Measurements from ENCODE around the gene FGF14. TPM values are rescaled to one million over a fixed set of nuclear protein-coding genes. Genes with fewer than 3 reads are reported as not detected.

The FGF14 gene
- total and polyA plus RNA-seq, 9 donors = 0.06 to 4.8 (median 0.60) TPM; not detected in 2

GRCh38 chr13:102187313-102187712 lies 214.5 kb downstream of the FGF14 start:
- 50 to 77% (median 74%) methylated on average over 4 of the region's 4 CpGs for WGBS, 3 donors
- Histone ChIP-seq H3K4me3 (no peak overlapping the region), H3K4me1 (ENCODE audit: insufficient read depth) (no peaks in the 10 kb centered on the region), H3K9me3 (no peaks in the 10 kb centered on the region), H3K27me3 (no peaks in the 10 kb centered on the region), H3K36me3 (no peaks in the 10 kb centered on the region), H3K27ac (no peak overlapping the region)
- DNase-seq = no peak
- TF ChIP-seq CTCF (IDR thresholded peaks at IDR 0.05) (no peak), POLR2A (IDR thresholded peaks at IDR 0.05) (no peak), EP300 (IDR thresholded peaks at IDR 0.05) (no peak)
- intact Hi-C loops (cut with DNase I) = no loop called here

- intact Hi-C loops (cut with DNase I) = no loop called here
- TF ChIP-seq POLR2A (IDR thresholded peaks at IDR 0.05) (no peak), EP300 (IDR thresholded peaks at IDR 0.05) (no peak), CTCF (IDR thresholded peaks at IDR 0.05) (no peak)
Observed at GRCh38 chr13:102185375-102185984, 216.4 kb downstream of the FGF14 start.

GRCh38 chr13:102183509-102184182 lies 218.2 kb downstream of the FGF14 start:
- Histone ChIP-seq H3K27me3 (no peaks in the 10 kb centered on the region), H3K9me3 (no peaks in the 10 kb centered on the region), H3K27ac (no peak overlapping the region), H3K4me1 (ENCODE audit: insufficient read depth) (no peaks in the 10 kb centered on the region), H3K36me3 (no peaks in the 10 kb centered on the region), H3K4me3 (no peak overlapping the region)
- intact Hi-C loops (cut with DNase I) = no loop called here
- no peak for DNase-seq
- TF ChIP-seq CTCF (IDR thresholded peaks at IDR 0.05) (no peak), POLR2A (IDR thresholded peaks at IDR 0.05) (no peak), EP300 (IDR thresholded peaks at IDR 0.05) (no peak)
- WGBS, 3 donors = 68 to 86% (median 79%) methylated on average over 4 of the region's 4 CpGs

More at GRCh38 chr13:102185375-102185984, 216.4 kb downstream of the FGF14 start:
- no peaks in the 10 kb centered on the region for H3K27me3 ChIP-seq
- no peaks in the 10 kb centered on the region for H3K4me1 ChIP-seq (ENCODE audit: insufficient read depth)
- H3K9me3 ChIP-seq = no peaks in the 10 kb centered on the region
- H3K27ac ChIP-seq = no peak overlapping the region
- H3K36me3 ChIP-seq = no peaks in the 10 kb centered on the region
- no peak overlapping the region for H3K4me3 ChIP-seq
- no peak for DNase-seq
- 42 to 61% (median 47%) methylated on average over 5 of the region's 5 CpGs for WGBS, 3 donors

GRCh38 chr13:102182170-102182569 lies 219.7 kb downstream of the FGF14 start:
- Histone ChIP-seq H3K36me3 (no peaks in the 10 kb centered on the region), H3K9me3 (no peaks in the 10 kb centered on the region), H3K4me3 (no peak overlapping the region), H3K27ac (no peak overlapping the region), H3K27me3 (no peaks in the 10 kb centered on the region), H3K4me1 (ENCODE audit: insufficient read depth) (no peaks in the 10 kb centered on the region)
- WGBS, 3 donors = 83 to 89% (median 83%) methylated on average over 5 of the region's 5 CpGs
- no peak for DNase-seq
- TF ChIP-seq POLR2A (IDR thresholded peaks at IDR 0.05) = no peak
- no peak for TF ChIP-seq CTCF (IDR thresholded peaks at IDR 0.05)
- no peak for TF ChIP-seq EP300 (IDR thresholded peaks at IDR 0.05)
- intact Hi-C loops (cut with DNase I) = no loop called here
